Heart left ventricle (tissue), 16 donors: ENCODE data around the gene PDCD1LG2. TPM values are rescaled to one million over a fixed set of nuclear protein-coding genes. Genes with fewer than 3 reads are reported as not detected.
"Not testable (repeated sequence)": the region's sequence is repeated elsewhere in the genome, so short reads cannot be mapped to it uniquely, and the experiment has no call there.

Experiments
- ATAC-seq, 4 donors: fragments of 200-7000 bp; cut with Tn5 transposase; one replicate each; pipeline ENCODE4 v1.9.1; 2020 to 2022; ENCODE audit warnings: moderate library complexity in 4 of 4, mild to moderate bottlenecking in 3 of 4, moderate number of reproducible peaks in 1 of 4
- DNase-seq, 5 donors: peaks; one replicate each; pipeline ENCODE4 v3.0.0-alpha.2; 2020
- H3K27ac ChIP-seq, 12 donors: fragments of 200-600 bp; sonication (generic) in 4 of 12; one replicate each; pipeline versions ENCODE4 v1.5.0 to v1.8.0; 2016 to 2022; ENCODE audit warnings: mild to moderate bottlenecking in 2 of 12
- H3K27me3 ChIP-seq, 9 donors: fragments of 200-600 bp; sonication (generic) in 2 of 9; one replicate each; pipeline versions ENCODE4 v1.5.1 to v1.8.0; 2016 to 2022; ENCODE audit warnings: mild to moderate bottlenecking in 3 of 9
- H3K36me3 ChIP-seq, 9 donors: fragments of 200-600 bp; sonication (generic) in 2 of 9; one replicate each; pipeline versions ENCODE4 v1.5.0 to v1.8.0; 2018 to 2022; ENCODE audit warnings: mild to moderate bottlenecking in 2 of 9
- H3K4me1 ChIP-seq, 12 donors: fragments of 200-600 bp; sonication (generic) in 4 of 12; one replicate each; pipeline versions ENCODE4 v1.5.0 to v1.8.0; 2016 to 2022; ENCODE audit warnings: mild to moderate bottlenecking in 3 of 12
- H3K4me3 ChIP-seq, 12 donors: fragments of 200-600 bp; sonication (generic) in 4 of 12; one replicate each; pipeline versions ENCODE4 v1.5.0 to v1.8.0; 2017 to 2022; ENCODE audit warnings: mild to moderate bottlenecking in 9 of 12, moderate library complexity in 4 of 12
- H3K9me3 ChIP-seq, 12 donors: fragments of 200-600 bp; sonication (generic) in 4 of 12; one replicate each; pipeline versions ENCODE4 v1.5.0 to v1.8.0; 2016 to 2022; ENCODE audit warnings: mild to moderate bottlenecking in 1 of 12
- POLR2A ChIP-seq, 2 donors: fragments of 450-650 bp; IDR thresholded peaks; one replicate each; pipeline ENCODE4 v1.6.1; 2017; ENCODE audit warnings: antibody characterized with exemption in 2 of 2, mild to moderate bottlenecking in 2 of 2, moderate library complexity in 2 of 2
- WGBS, 4 donors: extraction: QIAGEN DNeasy Blood & Tissue Kit in 2 of 4; methylation state at CpG; one replicate each; pipeline versions ENCODE4 v1.1.5 to v1.1.7; 2013 to 2018; 5-methylcytosine and 5-hydroxymethylcytosine counted together
- intact Hi-C, 10 donors: fragments of 100-400 bp; cut with DNase I; formaldehyde crosslinking; loops; one replicate each; pipeline versions ENCODE4 v1.11.1 to v1.14.2; 2022
- polyA plus RNA-seq, 2 donors: library from polyadenylated mRNA; stranded (reverse); fragments of 200-250 nt; gene quantifications; one replicate each; pipeline ENCODE4 v1.2.3, GENCODE V29; 2013
- total RNA-seq, 9 donors: library from RNA; depleted of rRNA in 2 of 9; stranded (reverse); fragments of >200 nt in 2 of 9; fragmentation: NEBNext Ultra II Directional in 3 of 9; extraction: Animal tissue kit (Norgen Biotek cat#: 25700) in 3 of 9; gene quantifications; one replicate each; pipeline versions ENCODE4 v1.1.0 to v1.2.4, GENCODE V29; 2016 to 2023
- TF ChIP-seq, protein P1 (sequence below), 12 donors: fragments of 200-600 bp; sonication (generic) in 4 of 12; IDR thresholded peaks; one replicate each; pipeline versions ENCODE4 v1.5.0 to v1.8.0; 2018 to 2022; ENCODE audit warnings: antibody characterized with exemption in 12 of 12, mild to moderate bottlenecking in 5 of 12
- donor health status: ischemic (EF 13 %, LVEDD 7.1; RV severe dilation, severe dysfunction).
- donor health status: healthy with polysubstance abuse.
- donor health status: DM: no; HTN: yes; CAD: no.
- donor health status: DM: no; HTN: no; CAD: no.
- donor health status: ischemic (EF 25% LVEDD 6.9; RV normal size, moderate dysfunction).
- donor health status: ischemic (EF 25% LVEDD 5.7; RV mildly dilated, moderate dysfunction).
- donor health status: healthy.
- donor health status: DM: yes; HTN: yes; CAD: no.
- donor health status: ischemic (EF 35%, LVEDD 5.7; RV mildly dilated, moderate dysfunction).
- donor health status: nonischemic (EF 11% LVEDD 7.7; RV severe dilation, severe dysfunction).
- donor health status: DM: yes; HTN: yes; CAD: no.
- donor health status: PGD.
- donor health status: ischemic (EF 29% LVEDD 5.4; RV normal size, mild dysfunction).
- donor health status: nonischemic (EF 23%, LVEDD 6.1; RV moderate dilation, normal function).

The PDCD1LG2 gene
- total and polyA plus RNA-seq, 11 donors = 0.53 to 10.5 (median 1.1) TPM

DNA sequence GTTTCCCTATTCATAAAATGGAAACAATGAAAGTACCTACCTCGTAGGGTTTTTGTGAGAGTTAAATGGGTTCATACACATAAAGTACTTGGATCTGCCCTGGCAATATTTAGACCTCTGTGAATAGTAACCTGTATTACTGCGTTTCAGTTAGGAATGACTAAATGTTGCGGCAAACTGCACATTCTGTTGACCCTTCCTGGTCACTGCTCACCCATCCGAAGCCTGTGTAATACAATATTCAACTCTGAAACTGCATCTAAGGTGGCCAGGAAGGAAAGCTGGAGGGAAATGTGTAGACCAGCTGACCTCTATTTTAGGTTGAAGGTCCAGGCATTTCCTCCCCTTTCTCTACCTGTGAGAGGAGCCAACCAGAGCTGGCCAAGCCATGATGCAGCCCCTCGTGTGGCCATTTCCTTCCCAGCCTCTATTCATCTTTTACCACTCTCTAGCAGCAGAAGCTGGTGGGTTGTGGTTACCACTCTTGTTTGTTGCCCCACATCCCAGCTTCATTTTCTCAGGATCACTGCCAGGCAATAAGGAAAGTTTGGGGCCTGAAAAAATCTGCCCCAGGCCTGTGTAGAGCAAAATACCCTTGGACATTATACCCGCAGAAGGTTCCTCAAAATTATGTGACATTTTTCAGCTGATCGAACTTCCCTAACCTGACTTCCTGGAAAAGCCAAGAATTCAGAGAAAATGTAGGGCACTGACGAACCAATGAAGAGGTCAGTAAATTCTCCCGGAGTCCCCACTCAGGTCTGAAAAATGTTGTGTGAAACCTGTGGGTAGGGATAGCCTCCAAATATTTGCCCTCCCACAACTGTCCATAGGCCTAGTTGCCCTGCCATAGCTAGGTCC lies 20.5 kb upstream of the PDCD1LG2 start:
- WGBS, 4 donors = 90 to 94% (median 90%) methylated on average over 9 of the region's 9 CpGs
- no peak for ATAC-seq
- TF ChIP-seq, protein P1, sequence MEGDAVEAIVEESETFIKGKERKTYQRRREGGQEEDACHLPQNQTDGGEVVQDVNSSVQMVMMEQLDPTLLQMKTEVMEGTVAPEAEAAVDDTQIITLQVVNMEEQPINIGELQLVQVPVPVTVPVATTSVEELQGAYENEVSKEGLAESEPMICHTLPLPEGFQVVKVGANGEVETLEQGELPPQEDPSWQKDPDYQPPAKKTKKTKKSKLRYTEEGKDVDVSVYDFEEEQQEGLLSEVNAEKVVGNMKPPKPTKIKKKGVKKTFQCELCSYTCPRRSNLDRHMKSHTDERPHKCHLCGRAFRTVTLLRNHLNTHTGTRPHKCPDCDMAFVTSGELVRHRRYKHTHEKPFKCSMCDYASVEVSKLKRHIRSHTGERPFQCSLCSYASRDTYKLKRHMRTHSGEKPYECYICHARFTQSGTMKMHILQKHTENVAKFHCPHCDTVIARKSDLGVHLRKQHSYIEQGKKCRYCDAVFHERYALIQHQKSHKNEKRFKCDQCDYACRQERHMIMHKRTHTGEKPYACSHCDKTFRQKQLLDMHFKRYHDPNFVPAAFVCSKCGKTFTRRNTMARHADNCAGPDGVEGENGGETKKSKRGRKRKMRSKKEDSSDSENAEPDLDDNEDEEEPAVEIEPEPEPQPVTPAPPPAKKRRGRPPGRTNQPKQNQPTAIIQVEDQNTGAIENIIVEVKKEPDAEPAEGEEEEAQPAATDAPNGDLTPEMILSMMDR (IDR thresholded peaks at IDR 0.05) = no peak
- no peak for TF ChIP-seq POLR2A (IDR thresholded peaks at IDR 0.05)
- Histone ChIP-seq H3K27ac (peak overlapping the region in 1 of 12 donors; percentile 69), H3K27me3 (no peaks in the 10 kb centered on the region), H3K4me1 (peaks cover 0 to 46% (median 0%) of the 10 kb centered on the region in 12 donors), H3K4me3 (no peak overlapping the region), H3K9me3 (no peaks in the 10 kb centered on the region), H3K36me3 (no peaks in the 10 kb centered on the region)
- DNase-seq = no peak
- intact Hi-C loops = no loop called here

DNA sequence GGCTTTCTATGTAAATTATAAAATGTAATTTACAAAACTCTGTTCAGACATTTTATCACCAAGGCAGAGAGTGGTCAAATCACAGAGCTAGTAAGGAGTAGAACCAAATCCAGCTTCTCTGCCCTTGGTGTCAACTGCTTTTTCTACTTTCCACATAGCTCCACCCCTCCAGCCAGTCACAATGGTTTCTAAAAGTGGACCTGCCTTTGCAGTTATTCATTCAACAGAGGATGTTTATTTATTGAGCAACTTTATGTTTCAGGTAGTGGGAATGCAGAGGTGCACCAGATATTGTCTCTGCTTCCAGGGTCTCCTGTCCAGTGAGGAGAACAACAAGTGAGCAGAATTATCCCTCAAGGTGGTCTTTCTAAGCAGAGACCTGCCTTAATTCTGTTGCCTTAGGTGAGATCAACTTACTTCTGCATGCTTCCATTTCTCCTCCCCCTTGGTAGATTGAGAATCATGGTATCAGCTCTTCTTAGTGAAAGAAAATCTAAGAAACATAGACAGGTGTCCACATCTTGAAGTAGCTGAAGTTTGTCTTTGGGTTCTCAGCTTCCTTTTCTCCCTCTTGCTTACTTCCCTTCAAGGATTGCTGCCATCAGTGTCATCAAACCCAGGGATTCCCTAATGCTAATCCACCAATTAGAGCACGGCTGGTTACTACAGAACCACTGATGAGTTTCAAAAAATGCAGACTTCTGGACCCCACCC lies 17.2 kb upstream of the PDCD1LG2 start:
- H3K9me3 ChIP-seq = no peaks in the 10 kb centered on the region
- TF ChIP-seq POLR2A (IDR thresholded peaks at IDR 0.05) = no peak
- TF ChIP-seq, protein P1 (IDR thresholded peaks at IDR 0.05) = no peak
- ATAC-seq = no peak
- no peak for DNase-seq
- no peaks in the 10 kb centered on the region for H3K36me3 ChIP-seq
- WGBS, 4 donors = 51 to 100% (median 97%) methylated on average over 1 of the region's 1 CpG
- no peaks in the 10 kb centered on the region for H3K27me3 ChIP-seq
- H3K4me1 ChIP-seq = peaks cover 0 to 44% (median 0%) of the 10 kb centered on the region in 12 donors
- no peak overlapping the region for H3K4me3 ChIP-seq
- intact Hi-C loops = no loop called here
- H3K27ac ChIP-seq = peak overlapping the region in 2 of 12 donors; percentile 32 to 91

DNA sequence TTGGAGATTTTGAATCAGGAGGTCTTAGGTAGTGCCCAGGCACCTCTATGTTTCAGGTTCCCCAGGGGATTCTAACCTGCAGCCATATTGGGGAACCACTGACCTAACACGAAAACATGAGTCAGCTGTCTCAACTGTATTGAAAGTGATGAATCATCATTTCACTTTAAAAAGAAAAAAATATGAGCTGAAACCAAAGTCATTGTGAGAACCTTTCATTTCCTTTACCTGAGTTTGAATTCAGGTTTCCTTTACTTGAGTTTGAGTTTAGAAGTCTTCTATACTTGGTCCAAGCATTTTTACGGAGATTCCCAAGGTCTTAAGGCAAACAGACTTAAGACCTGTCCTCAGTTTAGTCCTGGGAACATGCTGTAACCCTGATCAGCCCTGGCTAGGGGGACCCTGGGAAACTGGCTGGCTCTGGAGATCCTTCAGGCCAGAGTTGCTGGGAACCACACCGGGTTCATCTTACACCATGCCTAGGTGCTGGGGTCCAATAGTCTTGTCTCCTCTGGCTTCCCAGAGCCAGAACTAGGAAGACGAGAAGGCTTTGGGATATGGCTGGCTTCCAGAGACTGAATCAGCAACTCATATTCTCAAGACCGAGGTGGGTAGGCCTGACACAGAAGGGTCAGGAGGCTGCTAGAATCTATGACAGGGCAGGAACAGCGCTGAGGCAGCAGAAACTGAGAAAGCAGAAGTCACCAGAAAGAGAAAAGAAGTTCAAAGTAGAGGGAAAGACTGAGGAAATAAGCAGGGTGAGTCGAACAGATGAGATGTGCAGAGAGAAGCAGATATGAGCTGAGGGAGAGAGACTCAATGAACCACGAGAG lies 16.4 kb upstream of the PDCD1LG2 start:
- 73 to 83% (median 79%) methylated on average over 8 of the region's 8 CpGs for WGBS, 4 donors
- H3K27me3 ChIP-seq = no peaks in the 10 kb centered on the region

DNA sequence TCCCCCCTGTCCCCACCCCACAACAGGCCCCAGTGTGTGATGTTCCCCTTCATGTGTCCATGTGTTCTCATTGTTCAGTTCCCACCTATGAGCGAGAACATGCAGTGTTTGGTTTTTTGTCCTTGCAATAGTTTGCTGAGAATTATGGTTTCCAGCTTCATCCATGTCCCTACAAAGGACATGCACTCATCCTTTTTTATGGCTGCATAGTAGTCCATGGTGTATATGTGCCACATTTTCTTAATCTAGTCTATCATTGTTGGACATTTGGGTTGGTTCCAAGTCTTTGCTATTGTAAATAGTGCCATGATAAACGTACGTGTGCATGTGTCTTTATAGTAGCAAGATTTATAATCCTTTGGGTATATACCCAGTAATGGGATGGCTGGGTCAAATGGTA lies 15.6 kb upstream of the PDCD1LG2 start:
- not testable (repeated sequence) for H3K36me3 ChIP-seq, H3K9me3 ChIP-seq, H3K27me3 ChIP-seq, ATAC-seq, H3K4me3 ChIP-seq, DNase-seq
- peak overlapping the region in 1 of 12 donors; percentile 91 for H3K27ac ChIP-seq
- WGBS, 4 donors = 69 to 92% (median 83%) methylated on average over 3 of the region's 3 CpGs
- intact Hi-C loops = loop anchor here in 1 of 10 donors (5.0 kb wide), 1 partner anchor 42 kb away; the partner anchor contains the start of gene CD274
- H3K4me1 ChIP-seq = peaks cover 0 to 35% (median 3%) of the 10 kb centered on the region in 12 donors

More for the DNA sequence above, 16.4 kb upstream of the PDCD1LG2 start:
- no peak overlapping the region for H3K4me3 ChIP-seq
- no peaks in the 10 kb centered on the region for H3K9me3 ChIP-seq
- intact Hi-C loops = no loop called here
- DNase-seq = peak in 2 of 5 donors; percentile 38 to 50
- peaks cover 0 to 36% (median 0%) of the 10 kb centered on the region in 12 donors for H3K4me1 ChIP-seq
- TF ChIP-seq, protein P1 (IDR thresholded peaks at IDR 0.05) = no peak
- TF ChIP-seq POLR2A (IDR thresholded peaks at IDR 0.05) = no peak
- H3K36me3 ChIP-seq = no peaks in the 10 kb centered on the region
- peak in 3 of 4 donors; percentile 64 to 78 (median 73) for ATAC-seq
- H3K27ac ChIP-seq = peak overlapping the region in 3 of 12 donors; percentile 32 to 91 (median 37)
